ENCODE results near the gene RUBCNL.
"Not testable (repeated sequence)": the region's sequence is repeated elsewhere in the genome, so short reads cannot be mapped to it uniquely, and the experiment has no call there.

Gene RUBCNL

DNA sequence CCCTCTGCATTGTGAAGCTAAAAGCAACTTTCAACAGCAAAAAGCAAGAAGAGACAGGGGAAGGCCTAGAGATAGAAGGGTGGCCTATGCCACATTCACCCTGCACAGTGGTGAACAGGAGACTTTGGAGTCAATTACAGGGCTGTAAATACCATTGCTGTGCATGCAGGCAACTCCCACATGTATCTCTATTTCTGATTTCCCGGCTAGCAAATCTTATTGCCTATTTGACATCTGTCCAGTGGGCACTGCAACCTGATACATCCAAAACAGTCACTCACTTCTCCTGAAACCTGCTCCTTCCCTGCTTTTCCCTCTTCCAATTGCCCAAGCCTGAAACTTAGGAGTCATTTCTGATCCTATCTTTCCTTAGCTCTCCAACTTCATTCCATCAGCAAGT is 13.4 kb downstream of the RUBCNL start:
- DNase-seq (ENCODE audit: low read depth): no peak

DNA sequence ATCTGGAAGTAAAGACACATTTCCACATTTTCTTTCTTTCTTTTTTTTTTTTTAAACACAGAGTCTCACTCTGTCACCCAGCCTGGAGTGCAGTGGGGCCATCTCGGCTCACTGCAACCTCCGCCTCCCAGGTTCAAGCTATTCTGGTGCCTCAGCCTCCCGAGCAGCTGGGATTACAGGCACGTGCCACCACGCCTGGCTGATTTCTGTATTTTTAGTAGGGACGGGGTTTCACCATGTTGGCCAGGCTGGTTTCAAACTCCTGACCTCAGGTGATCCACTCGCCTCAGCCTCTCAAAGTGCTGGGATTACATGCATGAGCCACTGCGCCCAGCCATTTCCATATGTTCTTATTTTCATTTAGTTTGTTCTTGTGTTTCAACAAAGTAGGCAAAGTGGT is 14.1 kb downstream of the RUBCNL start:
- DNase-seq (ENCODE audit: low read depth): not testable (repeated sequence)

DNA sequence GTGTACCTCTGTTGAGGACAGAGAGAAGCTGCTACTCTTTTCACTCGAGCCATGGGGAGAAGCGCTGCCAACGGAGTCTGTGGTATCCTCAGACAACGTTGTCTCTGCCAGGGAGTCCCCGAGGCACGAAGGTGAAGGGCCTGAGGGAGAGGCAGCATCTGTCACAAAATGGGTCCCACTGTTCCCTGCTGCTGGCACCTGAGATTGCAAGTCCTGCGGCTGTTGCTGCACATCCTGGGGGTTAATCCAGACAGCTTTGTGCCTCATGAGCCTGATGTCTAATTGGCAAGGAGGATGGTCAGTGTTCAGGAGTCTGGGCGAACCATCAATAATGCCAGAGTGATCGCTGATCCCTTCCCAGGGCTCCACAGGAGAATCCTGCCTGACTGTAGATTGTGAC is 15.0 kb downstream of the RUBCNL start:
- DNase-seq (ENCODE audit: low read depth): no peak

DNA sequence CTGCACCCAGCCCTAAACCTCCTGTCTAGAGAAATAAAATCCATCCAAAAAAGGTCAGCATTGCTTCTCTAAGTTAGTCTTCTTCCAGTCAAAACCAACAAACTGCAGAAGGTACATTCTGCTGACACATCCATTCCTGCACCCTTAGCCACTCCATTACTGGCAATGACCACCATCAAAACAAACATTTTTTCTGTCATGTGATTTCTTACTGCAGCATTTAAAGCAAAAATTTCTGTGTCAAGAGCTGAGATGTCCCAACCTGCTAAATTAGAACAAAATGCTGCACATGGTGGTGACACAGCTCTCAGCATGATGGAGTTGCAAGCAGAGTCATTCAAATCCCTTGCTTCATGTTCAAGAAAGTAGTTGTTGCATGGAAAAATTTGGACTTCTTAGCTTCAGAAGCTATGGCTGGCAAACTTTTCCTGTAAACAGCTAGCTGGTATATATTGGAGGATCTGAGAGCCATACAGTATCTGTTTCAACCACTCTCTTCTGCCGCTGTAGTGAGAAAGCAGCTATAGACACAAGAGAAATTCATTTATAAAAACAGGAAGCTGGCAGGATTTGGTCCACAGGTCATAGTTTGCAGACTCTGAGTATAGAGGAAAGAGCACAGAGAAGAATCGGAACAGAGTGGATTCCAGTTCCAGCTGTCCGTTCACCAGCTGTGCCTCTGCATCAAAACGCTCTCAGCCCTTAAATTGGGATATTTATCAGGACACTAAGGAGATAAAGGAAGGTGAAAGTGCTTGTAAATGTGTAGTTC is 17.4 kb downstream of the RUBCNL start:
- DNase-seq (ENCODE audit: low read depth): peak; percentile 95

DNA sequence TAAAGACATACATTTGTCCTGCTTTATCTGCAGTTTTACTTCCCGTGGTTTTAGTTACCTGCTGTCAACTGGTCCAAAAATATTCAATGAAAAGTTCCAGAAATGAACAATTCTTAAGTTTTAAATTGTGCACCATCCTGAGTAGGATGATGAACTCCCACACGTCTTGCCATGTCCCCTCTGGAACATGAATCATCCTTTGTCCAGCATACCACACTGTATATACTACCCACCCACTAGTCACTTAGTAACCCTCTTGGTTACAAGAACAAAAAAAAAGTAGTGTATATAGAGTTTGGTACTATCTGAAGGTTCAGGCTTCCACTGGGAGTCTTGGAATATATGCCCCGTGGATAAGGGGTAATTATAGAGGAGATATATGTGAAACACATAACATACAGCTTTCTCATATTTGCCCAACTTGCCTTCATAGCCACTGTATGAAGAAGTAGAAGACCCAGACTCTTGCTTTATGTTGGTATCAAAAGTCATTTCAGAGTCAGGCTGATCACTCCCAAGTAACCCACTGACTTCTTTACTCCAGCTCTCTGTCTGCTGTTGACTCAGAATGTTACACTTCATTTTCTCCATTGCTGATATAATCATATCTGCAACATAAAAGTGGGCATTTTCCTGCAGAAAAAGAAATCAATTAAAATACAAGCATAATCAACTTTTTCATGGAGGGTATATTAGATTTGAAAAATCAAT is 19.3 kb downstream of the RUBCNL start:
- no peak for DNase-seq (ENCODE audit: low read depth)

DNA sequence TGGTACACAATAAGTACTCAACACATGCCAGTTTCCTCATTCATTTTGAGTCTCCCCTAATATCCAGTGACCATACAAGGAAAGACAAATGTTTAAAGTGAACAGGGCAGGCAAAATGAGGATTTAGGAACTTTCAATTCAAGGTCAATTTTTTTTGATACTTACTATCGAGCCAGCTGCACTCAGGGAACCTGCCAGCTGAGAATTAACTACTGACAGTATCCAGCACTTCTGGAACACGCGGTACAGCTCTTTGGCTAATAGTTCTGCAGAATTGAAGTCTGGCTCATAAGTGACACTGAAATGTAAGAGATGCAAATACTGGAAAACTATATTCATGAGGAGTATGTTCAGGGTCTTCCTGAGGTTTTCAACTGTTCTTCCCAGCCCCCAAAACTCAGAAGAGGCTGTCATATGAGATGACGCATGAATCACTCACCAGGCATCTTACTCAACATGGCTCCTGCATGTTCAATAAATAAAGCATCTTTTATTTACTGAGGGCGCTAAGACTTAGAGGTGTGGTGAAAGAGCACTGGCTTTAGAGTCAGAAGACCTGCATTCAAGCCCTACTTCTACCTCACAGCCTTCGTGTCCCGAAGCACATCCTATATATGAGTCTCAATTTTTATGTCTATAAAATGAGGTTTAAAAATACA is 25.6 kb downstream of the RUBCNL start:
- DNase-seq (ENCODE audit: low read depth): no peak

DNA sequence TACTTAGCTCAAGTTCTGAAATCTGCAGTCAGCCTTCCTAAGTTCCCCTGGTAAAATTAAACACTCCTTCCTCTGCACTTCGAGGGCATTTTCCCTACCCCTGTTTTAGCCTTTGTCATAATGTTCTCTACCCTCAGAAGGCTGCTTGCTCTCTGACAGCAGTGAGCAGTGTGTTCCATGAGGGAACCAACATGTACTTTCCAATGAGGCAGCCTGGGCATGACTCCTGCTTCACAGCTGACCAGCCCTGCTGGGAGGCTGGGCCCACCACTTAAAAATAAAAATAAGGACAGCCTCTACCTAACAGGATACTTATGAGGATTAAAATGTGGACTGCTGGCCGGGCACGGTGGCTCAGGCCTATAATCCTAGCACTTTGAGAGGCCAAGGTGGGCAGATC is 26.4 kb downstream of the RUBCNL start:
- DNase-seq (ENCODE audit: low read depth): no peak

DNA sequence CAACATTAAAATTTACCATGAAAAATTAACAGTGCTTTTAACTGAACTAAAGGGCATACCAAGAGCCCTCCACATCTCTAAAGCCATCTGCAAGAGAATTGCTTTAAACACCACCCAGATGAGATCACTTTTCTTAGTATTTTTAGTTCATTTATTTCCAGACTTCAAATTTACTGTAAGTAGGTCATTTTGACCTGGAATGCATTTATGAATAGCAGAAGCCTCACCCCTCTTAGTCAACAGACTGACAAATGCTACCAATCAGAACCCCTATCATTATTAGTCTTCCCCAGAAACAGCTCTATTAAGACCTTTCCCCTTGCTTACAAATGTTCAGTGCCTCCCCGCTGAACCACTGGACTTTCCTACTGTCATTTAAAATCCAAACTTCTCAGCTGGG is 27.3 kb downstream of the RUBCNL start:
- DNase-seq (ENCODE audit: low read depth): peak; percentile 75

DNA sequence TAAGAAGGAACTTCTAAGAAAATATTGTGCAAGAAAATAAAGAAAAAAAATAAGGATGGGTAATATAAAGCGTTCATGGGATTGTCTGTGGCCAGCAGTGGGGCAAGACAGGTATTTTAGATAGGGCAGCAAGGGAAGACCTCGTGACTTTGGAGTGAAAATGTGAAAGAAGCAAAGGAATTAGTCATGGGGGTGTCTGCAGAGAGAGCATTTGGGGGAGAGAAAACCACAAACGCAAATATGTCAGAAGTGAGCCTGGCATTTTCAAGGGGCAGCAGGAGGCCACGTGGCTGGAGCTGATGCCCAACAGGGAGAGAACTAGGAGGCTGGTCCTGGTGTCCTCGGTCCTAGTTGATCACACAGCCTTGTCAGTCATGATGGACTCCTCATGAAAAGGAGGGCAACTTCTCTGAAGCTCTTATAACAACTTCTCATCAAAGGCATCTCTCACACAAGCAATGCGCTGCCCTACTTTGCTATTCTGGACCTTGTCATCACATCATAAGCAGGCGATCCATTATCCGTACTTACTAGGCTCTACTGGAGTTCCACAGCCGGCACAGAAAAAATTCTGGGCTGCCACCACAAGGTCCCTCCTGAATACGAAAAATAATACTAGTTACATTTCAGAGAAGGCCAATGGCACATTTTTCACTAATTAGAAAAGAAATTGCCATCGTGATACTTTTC is 31.0 kb downstream of the RUBCNL start:
- no peak for DNase-seq (ENCODE audit: low read depth)

DNA sequence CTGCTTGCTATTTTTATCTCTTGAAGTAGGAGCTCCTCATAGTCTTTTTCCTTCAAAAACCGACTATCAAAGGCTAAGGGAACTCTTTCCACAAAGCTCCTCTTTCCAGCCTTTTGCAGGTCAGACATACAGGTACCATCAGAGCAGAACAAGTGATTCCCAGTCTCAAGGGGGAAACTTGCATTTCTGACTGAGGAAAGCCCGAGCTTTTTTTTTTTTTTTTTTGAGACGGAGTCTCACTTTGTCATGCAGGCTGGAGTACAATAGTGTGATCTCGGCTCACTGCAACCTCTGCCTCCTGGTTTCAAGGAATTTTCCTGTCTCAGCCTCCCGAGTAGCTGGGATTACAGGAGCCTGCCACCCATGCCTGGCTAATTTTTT is 32.0 kb downstream of the RUBCNL start:
- DNase-seq (ENCODE audit: low read depth): no peak

DNA sequence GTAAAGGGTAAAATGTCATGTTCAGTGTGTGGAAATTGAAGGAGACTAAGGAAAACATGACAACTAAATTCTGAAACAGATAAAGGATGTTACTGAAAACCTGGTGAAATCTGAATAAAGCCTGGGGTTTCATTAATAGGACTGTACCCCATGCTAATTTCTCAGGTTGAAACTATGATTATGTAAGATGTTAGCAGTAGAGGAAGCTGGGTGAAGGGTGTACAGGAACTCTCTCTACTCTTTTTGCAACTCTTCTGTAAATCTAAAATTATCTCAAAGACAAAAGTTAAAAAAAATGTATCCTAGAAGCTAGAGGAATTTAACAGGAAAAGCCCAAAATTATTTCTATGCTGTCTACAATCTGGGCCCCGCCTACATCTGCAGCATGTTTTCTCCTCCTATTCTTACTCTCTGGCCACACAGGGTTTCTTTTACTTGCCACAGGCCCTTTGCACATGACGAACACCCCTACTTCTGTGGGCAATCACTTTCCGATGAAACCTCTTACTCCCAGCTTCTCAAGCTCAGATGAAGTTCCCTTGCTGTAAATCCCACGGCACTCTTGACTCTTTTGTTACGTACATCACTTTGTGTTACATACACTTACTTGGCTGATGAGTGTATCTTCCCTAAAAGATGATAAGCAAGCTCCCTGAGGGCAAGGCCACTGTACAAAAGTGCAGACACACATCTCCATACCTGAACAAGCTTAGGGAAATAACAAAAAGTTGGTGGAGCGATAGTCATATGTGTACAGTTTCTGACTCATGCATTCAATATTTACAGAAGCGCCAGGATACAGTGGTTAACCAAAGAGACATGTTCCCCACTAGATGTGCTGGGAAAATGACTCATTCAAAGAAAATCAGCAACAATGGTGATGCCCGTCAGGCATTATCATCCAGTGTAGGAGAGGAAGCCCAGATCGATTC is 32.6 kb downstream of the RUBCNL start:
- DNase-seq (ENCODE audit: low read depth): peak; percentile 96

DNA sequence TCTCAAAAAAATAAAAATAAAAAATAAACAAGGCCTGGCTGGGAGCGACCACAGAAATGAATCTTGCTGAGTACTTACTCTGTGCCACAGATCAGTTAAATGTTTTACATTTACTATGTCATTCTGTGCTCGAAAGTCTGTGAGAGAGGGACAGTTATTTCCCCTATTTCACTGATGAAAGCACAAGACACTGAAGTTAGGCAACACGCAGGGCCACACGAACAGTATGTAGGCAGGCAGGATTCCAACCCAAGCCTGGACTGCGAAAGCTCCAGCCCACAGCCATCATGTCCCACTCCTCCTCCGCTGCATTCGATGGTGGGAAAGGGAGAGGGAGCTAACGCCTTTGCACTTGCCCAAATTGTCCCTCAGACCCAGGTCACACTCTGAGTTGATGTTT is 34.2 kb downstream of the RUBCNL start:
- no peak for DNase-seq (ENCODE audit: low read depth)

DNA sequence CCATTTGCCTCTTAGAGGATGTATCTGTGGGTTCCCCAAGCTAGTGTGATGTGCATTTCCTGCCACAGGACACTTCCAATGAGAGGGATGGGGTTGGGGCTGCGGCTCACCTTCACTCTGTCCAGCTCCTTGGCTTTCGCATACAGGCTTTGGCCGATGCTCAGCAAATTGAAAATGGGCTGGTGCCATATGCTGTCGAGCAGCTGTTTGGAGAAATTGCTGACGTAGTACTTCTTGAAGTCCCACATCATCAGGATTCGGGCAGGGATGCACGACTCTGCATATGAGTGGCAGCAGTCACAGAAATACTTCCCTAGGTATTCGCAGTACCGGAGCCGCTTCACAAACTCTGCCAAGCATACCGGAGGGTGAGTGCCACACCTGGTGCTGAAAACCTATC is 37.0 kb downstream of the RUBCNL start:
- DNase-seq (ENCODE audit: low read depth): no peak

DNA sequence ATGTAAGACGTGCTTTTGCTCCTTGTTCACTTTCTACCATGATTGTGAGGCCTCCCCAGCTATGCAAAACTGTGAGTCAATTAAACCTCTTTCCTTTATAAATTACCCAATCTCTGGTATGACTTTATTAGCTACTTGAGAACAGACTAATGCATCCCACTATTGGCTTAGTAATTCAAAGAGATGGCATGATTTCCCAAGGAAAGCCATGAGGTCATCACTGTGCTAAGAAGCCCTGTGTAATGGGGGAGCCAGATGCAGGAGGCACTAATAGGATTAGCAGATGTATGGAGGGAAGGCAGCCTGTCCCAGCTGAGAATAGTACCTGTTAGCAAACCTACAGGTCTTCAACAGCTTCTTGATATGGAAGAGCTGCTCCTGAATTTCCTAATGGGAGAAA is 38.1 kb downstream of the RUBCNL start:
- DNase-seq (ENCODE audit: low read depth): no peak

DNA sequence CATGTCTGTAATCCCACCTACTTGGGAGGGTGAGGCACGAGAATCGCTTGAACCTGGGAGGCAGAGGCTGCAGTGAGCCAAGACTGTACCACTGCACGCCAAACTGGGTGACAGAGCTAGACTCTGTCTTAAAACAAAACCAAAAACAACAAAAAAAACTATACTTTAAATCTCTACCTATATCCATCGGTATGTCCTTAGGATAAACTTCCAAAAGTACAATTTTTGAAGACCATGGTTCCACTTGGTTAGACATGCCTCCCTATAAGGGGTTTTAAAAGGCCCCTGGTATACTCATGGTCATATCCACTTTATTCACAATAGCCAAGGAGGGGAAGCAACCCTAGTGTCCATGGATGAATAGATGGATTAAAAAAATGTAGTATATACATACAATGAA is 39.8 kb downstream of the RUBCNL start:
- no peak for DNase-seq (ENCODE audit: low read depth)

DNA sequence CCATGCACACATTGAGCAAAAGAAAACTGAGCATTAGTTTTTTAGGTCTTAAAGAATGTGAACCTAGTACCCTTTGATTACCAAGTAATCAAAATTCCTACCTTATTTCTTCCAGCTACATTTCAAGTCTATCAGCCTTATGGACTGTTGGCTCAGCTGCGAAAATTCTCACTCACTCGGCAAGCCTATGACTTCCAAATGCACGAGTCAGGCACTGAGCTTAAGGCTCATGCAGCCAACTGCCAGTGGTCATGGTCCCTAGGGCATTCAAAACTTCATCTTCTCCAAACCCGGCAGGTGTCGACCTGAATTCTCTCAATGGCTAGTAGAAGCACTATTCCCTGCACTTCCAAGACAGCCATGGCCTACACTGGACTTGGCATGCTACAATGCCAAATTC is 41.2 kb downstream of the RUBCNL start:
- peak; percentile 38 for DNase-seq (ENCODE audit: low read depth)

DNA sequence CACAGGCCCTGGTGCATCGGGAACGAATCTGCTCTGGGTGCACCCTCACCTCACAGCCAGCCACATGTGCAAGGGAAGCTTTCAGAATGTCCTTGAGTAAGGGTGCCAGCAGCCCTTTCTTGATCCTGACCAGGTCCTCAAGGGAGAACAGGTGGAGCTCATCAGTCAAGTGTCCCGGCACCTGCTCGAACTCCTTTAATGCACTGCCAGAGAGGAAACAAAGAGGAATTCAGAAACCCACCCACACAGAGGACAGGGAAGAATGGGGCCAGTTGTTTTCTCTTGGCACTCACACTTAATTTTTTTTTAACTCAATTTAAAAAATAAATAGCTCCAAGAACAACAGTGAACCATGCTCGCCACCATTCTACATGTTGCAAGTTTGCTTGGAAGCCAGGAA is 41.7 kb downstream of the RUBCNL start:
- DNase-seq (ENCODE audit: low read depth): no peak

DNA sequence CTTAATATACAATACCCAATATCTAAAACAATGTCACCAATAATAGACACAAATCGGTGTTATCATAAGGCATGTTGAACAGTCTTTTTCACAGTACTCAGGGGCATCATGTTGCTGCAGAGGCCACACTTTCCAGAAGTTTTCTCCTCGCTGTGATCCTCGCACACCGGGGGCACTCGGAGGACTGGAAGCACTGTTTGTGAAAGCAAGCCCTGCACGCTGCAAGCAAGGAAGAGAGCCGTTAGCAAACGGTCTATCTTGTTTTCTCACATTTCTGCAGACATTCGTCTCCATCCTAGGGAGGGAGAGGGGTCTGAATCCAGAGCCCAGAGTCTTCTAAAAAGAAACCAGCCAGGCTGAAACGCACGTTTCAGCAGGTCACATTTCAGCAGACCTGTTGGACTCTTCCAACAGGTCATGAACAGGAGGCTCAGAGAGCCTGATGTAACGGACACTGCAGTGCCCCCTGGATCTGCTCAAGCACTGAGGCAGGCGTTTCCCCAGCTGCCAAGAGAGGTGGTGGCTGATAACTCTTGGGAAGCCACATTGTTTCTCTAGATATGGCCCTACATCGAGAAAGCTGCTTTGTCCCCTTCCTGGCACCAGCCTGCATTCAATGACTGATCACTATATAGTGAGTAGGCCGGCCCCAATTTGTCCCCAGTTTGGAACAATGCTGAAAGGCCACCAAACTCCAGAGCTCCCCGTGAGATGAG is 43.6 kb downstream of the RUBCNL start:
- no peak for DNase-seq (ENCODE audit: low read depth)

DNA sequence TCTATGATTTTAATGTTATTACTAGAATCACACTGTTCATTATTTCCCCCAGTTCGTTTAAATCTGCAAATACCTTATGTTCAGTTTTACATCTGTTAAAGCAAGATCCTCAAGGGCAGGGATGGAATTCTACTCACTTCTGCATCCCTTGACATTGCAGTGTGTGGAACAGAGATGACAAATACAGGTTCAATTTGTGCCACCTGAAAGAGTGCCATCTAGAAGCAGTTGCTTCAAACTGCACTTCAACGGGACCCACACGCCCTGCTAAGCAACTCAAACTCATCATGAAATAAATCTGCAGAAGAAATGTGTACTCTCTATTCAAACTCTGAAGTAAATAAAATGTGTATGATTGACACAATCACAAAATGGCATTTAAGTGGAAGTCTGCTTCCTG is 44.5 kb downstream of the RUBCNL start:
- DNase-seq (ENCODE audit: low read depth): no peak

DNA sequence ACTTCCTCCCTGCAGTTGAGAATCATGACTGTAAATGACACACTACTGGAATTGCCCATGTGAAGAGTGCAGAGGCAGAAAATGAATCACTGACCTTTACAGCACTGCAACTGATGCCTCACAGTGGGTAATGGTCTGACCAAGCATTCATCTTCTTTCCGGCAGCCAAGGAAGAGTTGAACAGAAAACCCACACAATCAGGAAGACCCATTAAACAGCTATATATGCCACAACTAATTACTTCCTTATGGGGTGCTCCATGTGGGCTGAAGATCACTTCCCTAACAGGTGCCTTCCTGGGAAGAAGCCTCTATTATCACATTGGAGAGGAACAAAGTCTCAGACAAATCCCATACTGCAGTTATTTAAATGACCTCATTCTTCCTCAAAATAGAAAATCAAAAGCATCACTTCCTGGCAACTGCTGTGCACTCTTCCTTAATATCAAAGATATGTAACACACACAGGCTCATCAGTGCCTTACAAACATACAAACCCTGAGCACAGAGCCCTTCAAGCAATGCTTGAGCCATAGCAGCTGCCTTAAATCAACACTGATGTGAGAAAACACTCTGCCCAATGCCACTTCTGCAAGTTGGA is 45.8 kb downstream of the RUBCNL start:
- DNase-seq (ENCODE audit: low read depth): peak; percentile 85

All from stromal cell of bone marrow (primary cell).